Loucy (cell line): ENCODE results near the gene PGS1.

ENCODE experiments used
- H2AFZ ChIP-seq: fragments of 200-600 bp; sonication (generic); 2 replicates; pipeline ENCODE4 v1.6.0; 2016; ENCODE audit warnings: antibody characterized with exemption, mild to moderate bottlenecking, low read length, moderate library complexity
- H3F3A ChIP-seq: fragments of 200-600 bp; 2 replicates; pipeline ENCODE4 v1.6.0; 2016; ENCODE audit warnings: antibody characterized with exemption, low read depth, mild to moderate bottlenecking
- H3K27me3 ChIP-seq: fragments of 200-600 bp; sonication (generic); 2 replicates; pipeline ENCODE4 v1.6.1; 2014; ENCODE audit warnings: low read length, mild to moderate bottlenecking; ENCODE audit not compliant: insufficient read depth, poor library complexity, severe bottlenecking
- H3K36me3 ChIP-seq: fragments of 200-600 bp; sonication (generic); 2 replicates; pipeline ENCODE4 v1.6.1; 2016; ENCODE audit warnings: low read length; ENCODE audit not compliant: insufficient read depth
- H3K4me1 ChIP-seq: fragments of 200-600 bp; sonication (generic); 2 replicates; pipeline ENCODE4 v1.5.1; 2014; ENCODE audit warnings: low read length, mild to moderate bottlenecking; ENCODE audit not compliant: insufficient read depth, poor library complexity, severe bottlenecking
- H3K4me2 ChIP-seq: fragments of 200-600 bp; sonication (generic); 2 replicates; pipeline ENCODE4 v1.6.0; 2014; ENCODE audit warnings: antibody characterized with exemption, low read length, low read depth, mild to moderate bottlenecking; ENCODE audit not compliant: poor library complexity, severe bottlenecking
- H3K4me3 ChIP-seq: fragments of 200-600 bp; sonication (generic); 2 replicates; pipeline ENCODE4 v1.5.1; 2014; ENCODE audit warnings: low read length, mild to moderate bottlenecking, mixed read lengths; ENCODE audit not compliant: poor library complexity, severe bottlenecking
- H3K79me2 ChIP-seq: fragments of 200-600 bp; sonication (generic); 2 replicates; pipeline ENCODE4 v1.6.1; 2014; ENCODE audit warnings: low read length; ENCODE audit not compliant: insufficient read depth
- H3K9ac ChIP-seq: fragments of 200-600 bp; sonication (generic); 2 replicates; pipeline ENCODE4 v1.6.0; 2014; ENCODE audit warnings: mild to moderate bottlenecking, low read depth, low read length, moderate library complexity; ENCODE audit not compliant: poor library complexity, severe bottlenecking
- H3K9me2 ChIP-seq: fragments of 200-600 bp; sonication (generic); replicated peaks from 2 replicates; pipeline ENCODE4 v1.6.1; 2016; ENCODE audit warnings: low read depth, low read length, mixed read lengths
- H3K9me3 ChIP-seq: fragments of 200-600 bp; sonication (generic); 2 replicates; pipeline ENCODE4 v1.6.1; 2014; ENCODE audit warnings: mild to moderate bottlenecking, antibody characterized with exemption, low read length, low read depth; ENCODE audit not compliant: insufficient read depth
- H4K20me1 ChIP-seq: fragments of 200-600 bp; sonication (generic); 2 replicates; pipeline ENCODE4 v1.6.0; 2014; ENCODE audit warnings: antibody characterized with exemption, low read length, mild to moderate bottlenecking; ENCODE audit not compliant: insufficient read depth, poor library complexity, severe bottlenecking
- CTCF ChIP-seq: fragments of 200-600 bp; sonication (generic); conservative IDR thresholded peaks from 2 replicates; pipeline ENCODE4 v1.5.1; 2014; ENCODE audit warnings: mild to moderate bottlenecking, antibody characterized with exemption, low read length
- EZH2phosphoT487 ChIP-seq: fragments of 200-600 bp; IDR thresholded peaks from 2 replicates; pipeline ENCODE4 v1.6.1; 2018; ENCODE audit warnings: antibody characterized with exemption, mild to moderate bottlenecking, moderate library complexity, borderline replicate concordance

The PGS1 gene

GRCh38 chr17:78408476-78409050 is 30.1 kb downstream of the PGS1 start:
- no peak overlapping the region for H3K9ac ChIP-seq

GRCh38 chr17:78409191-78409928 is 30.9 kb downstream of the PGS1 start:
- H4K20me1 ChIP-seq, result peaks cover 21% of the 10 kb centered on the region
- no peaks in the 10 kb centered on the region for H3F3A ChIP-seq
- peaks cover 70% of the 10 kb centered on the region; the same call in 1 of the 2 replicates for H3K36me3 ChIP-seq
- TF ChIP-seq CTCF (no peak), EZH2phosphoT487 (no peak)
- H3K79me2 ChIP-seq, result peaks cover 54% of the 10 kb centered on the region; the same call in 1 of the 2 replicates
- no peaks in the 10 kb centered on the region for H3K27me3 ChIP-seq
- H2AFZ ChIP-seq, result no peak overlapping the region
- H3K9me2 ChIP-seq, result no peaks in the 10 kb centered on the region
- H3K9me3 ChIP-seq, result no peaks in the 10 kb centered on the region
- no peak overlapping the region for H3K9ac ChIP-seq
- H3K4me1 ChIP-seq, result peaks cover 10% of the 10 kb centered on the region
- no peak overlapping the region for H3K4me3 ChIP-seq
- H3K4me2 ChIP-seq, result no peak overlapping the region

More at GRCh38 chr17:78408476-78409050, 30.1 kb downstream of the PGS1 start:
- H3F3A ChIP-seq, result no peaks in the 10 kb centered on the region
- H3K4me2 ChIP-seq, result no peak overlapping the region
- peaks cover 49% of the 10 kb centered on the region; the same call in 1 of the 2 replicates for H3K79me2 ChIP-seq
- H3K9me3 ChIP-seq, result no peaks in the 10 kb centered on the region
- no peaks in the 10 kb centered on the region for H3K27me3 ChIP-seq
- H2AFZ ChIP-seq, result no peak overlapping the region
- TF ChIP-seq EZH2phosphoT487 (no peak), CTCF (no peak)
- H3K4me1 ChIP-seq, result peaks cover 4% of the 10 kb centered on the region
- H4K20me1 ChIP-seq, result peaks cover 18% of the 10 kb centered on the region
- H3K36me3 ChIP-seq, result peaks cover 75% of the 10 kb centered on the region; the same call in 1 of the 2 replicates
- no peaks in the 10 kb centered on the region for H3K9me2 ChIP-seq
- no peak overlapping the region for H3K4me3 ChIP-seq

GRCh38 chr17:78411241-78411857 is 32.9 kb downstream of the PGS1 start:
- no peaks in the 10 kb centered on the region for H3K9me3 ChIP-seq
- H3F3A ChIP-seq, result no peaks in the 10 kb centered on the region
- H3K4me3 ChIP-seq, result no peak overlapping the region
- no peak overlapping the region for H3K9ac ChIP-seq
- no peak overlapping the region for H2AFZ ChIP-seq
- no peaks in the 10 kb centered on the region for H3K27me3 ChIP-seq
- peaks cover 54% of the 10 kb centered on the region; the same call in 1 of the 2 replicates for H3K79me2 ChIP-seq
- H3K36me3 ChIP-seq, result peaks cover 60% of the 10 kb centered on the region; the same call in 1 of the 2 replicates
- H4K20me1 ChIP-seq, result peaks cover 23% of the 10 kb centered on the region
- TF ChIP-seq EZH2phosphoT487 (no peak), CTCF (no peak)
- H3K4me2 ChIP-seq, result no peak overlapping the region
- H3K9me2 ChIP-seq, result no peaks in the 10 kb centered on the region
- peaks cover 28% of the 10 kb centered on the region for H3K4me1 ChIP-seq
